Measurements from ENCODE around the gene PTPRM.

- TF ChIP-seq, protein P1, sequence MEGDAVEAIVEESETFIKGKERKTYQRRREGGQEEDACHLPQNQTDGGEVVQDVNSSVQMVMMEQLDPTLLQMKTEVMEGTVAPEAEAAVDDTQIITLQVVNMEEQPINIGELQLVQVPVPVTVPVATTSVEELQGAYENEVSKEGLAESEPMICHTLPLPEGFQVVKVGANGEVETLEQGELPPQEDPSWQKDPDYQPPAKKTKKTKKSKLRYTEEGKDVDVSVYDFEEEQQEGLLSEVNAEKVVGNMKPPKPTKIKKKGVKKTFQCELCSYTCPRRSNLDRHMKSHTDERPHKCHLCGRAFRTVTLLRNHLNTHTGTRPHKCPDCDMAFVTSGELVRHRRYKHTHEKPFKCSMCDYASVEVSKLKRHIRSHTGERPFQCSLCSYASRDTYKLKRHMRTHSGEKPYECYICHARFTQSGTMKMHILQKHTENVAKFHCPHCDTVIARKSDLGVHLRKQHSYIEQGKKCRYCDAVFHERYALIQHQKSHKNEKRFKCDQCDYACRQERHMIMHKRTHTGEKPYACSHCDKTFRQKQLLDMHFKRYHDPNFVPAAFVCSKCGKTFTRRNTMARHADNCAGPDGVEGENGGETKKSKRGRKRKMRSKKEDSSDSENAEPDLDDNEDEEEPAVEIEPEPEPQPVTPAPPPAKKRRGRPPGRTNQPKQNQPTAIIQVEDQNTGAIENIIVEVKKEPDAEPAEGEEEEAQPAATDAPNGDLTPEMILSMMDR (IDR thresholded peaks at IDR 0.05; ENCODE audit: low read length), result no peak
- TF ChIP-seq EZH2 (optimal IDR thresholded peaks at IDR 0.05; ENCODE audit: low read depth, low read length) (no peak), EZH2phosphoT487 (IDR thresholded peaks at IDR 0.05; ENCODE audit: low read length) (no peak)
Measured at GRCh38 chr18:7749008-7749405, 181.9 kb downstream of the PTPRM start.
